Kidney glomerular epithelial cell (primary cell): ENCODE results near the gene NTM.

ENCODE experiments used
- DNase-seq: peaks from one replicate; lab custom pipeline; 2025; lab: John Stamatoyannopoulos, UW

NTM gene

DNA sequence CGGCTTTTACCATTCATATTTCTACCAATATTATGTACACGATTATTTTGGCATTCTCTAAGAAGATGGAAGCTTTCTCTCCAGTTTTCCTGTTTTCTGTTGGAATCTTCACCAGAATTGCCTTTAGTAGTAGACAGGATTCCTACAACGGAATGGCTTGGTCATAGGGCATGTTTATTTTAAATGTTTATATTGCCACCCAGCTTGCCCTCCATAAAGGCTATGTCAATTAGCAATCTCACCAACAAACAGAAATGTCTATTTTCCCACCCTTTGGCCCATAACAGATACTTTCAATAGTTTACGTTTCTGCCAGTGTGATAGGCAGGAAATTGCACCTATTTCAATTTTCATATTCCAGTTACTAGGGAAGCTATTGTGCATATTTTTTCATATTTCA, 893.5 kb downstream of the NTM start:
- DNase-seq, result no peak

DNA sequence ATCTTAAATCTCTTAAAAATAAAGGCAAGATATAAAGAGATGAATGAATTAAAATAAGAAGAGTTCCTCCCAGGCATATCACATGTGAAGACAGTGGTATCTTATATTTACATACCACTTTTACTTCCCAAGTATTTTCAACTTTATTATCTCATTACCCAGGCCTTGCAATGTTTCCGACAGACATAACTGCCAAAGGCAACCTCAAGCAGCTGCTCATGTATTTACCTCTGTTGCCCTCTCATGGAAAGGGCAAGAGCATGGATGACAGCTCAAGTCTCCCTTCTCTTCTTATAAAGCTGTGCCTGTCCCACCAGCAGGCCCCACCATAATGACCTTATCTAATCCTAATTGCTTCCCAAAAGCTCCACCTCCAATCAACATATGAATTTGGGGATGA, 894.2 kb downstream of the NTM start:
- DNase-seq, result no peak

DNA sequence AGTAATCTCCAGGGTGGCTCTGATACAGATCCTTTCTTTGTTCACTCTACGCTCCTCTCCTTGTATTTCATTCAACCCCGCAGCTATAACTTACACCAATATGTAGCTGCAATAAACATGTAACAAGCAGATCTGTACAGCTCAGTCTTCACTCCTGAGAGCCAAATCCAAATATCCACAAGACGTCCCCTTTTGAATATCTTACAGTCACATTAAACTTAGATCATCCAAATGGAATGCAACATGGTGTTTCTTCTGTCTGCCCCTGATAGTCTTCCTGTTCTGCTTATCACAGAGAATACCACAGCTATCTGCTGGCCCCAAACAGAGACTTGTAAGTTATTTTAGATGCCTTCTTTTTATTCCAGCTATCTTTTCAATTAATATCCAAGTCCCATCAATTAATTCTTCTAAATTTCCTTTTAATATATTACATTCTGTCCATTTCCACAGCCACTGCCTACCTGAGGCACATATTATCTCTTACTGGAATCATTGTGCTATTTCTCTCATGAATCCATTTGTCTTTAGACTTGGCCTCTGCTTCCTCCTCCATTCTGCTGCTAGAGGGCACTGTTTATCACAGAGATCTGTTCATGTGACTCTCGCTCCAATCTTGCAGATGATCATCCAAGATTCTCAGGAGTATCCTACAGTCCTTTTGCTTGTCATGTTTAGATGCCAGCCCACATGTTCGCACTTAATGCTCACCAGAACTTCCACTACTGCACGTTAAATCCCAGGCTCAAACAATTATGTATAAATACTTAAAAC, 908.6 kb downstream of the NTM start:
- DNase-seq, result peak; percentile 39

DNA sequence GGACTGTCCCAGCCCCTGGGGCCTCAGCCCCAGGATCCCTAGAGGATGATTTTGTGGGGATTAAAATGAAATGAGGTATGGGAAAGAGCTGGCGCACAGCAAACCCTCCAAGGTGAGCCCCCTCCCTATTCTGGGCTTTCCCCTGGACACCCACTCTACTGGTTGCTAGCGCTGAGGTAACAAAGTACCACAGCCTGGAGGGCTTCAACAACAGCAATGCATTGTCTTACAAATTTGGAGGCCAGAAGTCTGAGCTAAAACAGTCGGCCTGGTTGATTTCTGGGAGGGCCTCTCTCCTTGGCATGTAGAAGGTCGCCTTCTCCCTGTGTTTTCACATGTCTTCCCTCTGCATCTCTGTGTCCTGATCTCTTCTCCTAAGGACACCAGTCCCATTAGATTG, 913.6 kb downstream of the NTM start:
- no peak for DNase-seq

DNA sequence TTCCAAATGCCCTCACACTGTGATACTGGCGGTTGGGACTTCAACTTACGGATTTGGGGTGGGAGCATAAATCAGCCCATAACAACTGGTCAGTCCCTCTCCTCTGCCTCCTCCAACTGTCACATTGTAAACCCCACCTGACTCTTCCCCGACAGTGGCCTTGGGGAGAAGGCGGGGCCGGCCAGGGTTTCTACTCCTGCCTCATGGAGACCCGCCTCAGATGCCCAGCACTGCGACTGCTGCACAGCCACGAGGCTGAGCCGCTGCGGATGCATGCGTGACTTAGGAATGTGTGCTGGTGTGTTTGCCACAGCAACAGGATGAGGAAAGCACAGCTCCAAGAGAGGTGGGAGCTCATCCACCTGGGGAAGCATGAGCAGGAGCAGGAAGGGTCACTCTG, 914.2 kb downstream of the NTM start:
- no peak for DNase-seq

DNA sequence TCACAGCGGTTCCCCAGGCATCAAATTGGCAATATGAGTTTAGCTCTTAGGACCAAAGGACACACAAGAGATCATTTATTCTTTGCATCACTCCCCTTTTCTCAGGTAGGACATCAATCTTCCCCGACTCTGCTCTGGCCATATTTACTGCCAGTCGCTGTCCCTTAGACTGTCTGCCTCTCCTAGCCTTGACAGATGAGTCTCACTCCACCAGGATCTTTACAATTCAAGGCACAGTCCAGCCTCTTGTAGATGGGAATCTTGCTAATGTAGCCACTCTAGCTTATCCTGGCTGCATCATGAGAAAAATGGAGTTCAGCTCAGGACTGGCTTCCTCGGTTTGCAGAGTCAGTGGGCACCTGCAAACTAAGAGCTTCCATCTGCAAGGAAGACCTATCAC, 915.2 kb downstream of the NTM start:
- DNase-seq, result no peak

DNA sequence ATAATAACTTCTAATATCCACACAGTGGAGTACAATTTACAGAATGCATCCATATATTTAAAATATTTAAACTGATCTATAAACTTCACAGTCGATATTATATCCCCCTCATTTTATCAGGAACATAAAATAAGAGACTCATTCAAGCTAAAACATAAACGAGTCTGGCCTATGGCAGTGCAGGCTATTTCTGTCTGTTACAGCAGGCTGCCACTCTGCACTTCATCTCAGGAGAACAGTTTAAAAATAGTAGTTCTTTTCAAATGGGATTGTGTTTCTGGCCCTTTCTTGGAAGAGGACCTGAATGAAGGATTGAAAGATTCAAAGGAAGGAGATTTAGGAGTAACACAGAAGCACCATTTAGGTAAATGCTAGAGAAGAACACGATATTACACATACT, 915.7 kb downstream of the NTM start:
- no peak for DNase-seq

DNA sequence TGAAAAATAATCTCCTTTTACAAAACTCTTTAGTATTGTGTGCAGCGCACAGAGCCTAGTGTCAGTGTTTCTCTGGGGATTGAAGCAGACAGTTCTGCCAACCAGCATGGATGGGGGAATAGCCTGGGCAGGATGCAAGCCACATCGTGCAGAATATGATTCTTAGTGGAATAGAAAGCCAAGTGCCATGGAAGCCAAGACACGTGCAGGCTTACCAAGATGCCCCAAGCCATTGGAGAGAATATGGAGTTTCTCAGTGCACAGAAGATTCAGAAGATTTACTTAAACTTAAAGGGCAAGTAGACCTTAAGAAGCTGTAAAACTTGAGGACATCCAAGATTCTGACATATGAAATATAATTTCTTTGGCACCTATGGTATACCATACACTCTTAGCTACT, 917.6 kb downstream of the NTM start:
- DNase-seq, result no peak

DNA sequence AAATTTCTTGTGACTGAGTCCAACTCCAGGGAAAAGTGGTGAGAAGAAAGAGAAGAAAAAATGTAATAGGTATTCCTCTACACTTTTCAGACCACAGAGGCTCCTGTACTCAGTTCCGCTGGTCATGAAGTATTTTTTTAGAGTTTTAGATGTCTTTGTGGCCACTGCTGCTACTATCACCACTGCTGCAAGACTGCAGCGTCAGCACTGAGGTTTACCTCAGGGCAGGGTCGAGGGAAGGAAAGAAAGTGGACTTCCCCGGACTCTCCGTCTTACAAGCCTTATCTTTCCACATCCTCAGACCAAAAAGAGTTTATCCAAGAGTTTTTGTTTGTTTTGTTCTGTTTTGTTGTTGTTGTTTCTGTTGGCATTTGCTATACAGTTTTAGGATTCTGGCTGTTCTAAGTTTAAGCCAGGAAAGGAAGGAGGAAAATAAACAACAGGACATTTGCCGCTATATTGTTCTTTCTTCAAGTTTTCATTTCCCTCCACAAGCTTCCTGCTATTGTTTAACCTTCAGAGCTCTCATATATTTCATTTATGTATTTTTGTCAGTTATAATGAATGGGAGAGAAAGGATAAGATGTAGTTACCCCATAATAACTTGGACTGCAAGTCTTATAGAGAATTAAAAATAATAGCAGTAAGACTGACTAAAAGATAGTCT, 919.3 kb downstream of the NTM start:
- no peak for DNase-seq

DNA sequence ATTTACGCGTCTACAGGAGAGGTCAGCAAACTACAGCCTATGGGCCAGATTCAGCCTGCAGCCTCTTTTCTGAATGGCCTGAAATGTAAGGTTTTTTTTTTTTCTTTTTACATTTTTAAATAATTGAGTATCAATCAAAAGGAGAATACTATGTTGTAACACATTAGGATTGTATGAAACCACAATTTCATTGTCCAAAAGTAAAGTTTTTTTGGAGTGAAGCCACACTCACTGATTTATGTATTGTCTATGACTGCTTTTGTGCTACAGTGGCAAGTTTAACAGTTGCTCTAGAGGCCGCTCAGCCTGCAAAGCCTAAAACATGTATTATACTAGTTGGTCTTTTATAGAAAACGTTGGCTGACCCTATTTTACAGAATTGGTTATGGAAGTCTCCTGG, 923.2 kb downstream of the NTM start:
- no peak for DNase-seq

DNA sequence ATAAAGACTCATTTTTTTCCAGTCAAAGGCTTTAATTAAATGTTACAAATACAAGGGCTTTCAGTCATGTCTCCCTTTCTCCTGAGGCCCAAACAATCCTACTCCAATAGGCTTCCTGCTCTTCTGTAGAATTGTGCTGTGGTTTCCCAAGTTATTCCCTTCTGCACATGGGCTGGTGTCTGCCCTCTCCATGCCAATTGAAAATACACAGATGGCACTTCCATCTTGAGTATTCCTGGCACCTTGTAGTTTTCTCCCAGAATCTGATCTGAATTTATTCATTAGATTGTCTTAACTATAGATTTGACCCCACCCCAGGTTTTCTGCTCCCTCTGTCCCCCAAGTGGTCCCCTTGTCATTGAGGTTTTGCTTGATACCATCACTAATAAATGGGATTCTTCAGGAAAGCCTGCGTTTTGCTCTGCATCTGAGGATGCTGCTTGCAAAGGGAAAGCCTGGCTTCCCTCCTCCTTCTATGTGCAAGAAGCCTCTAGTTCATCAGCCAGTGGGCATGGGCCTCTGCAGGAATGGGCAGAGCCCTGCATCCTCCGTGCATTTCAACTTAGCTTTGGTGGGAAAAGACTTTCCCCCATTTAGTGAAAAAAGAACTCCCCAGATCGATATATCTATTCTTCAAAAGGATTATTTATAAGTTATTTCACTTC, 926.7 kb downstream of the NTM start:
- no peak for DNase-seq

DNA sequence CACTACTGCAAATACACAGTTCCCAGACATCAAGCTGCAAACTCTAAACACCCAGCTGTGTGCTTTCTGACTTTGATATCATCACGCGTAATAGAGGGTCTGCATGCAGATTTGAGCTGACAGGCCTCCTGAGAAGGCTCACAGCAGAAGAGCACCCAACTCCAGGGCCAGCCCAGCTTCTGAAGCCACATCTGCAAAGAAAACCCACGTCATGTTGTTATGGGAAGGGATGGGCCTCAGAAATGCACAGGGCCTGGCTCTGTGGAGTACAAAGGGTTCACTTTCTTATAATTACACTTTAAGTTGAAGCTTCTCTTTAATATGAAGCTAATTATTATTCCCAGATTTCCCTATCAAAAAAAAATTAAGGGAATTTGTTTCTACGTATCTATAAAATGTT, 927.9 kb downstream of the NTM start:
- DNase-seq, result no peak

DNA sequence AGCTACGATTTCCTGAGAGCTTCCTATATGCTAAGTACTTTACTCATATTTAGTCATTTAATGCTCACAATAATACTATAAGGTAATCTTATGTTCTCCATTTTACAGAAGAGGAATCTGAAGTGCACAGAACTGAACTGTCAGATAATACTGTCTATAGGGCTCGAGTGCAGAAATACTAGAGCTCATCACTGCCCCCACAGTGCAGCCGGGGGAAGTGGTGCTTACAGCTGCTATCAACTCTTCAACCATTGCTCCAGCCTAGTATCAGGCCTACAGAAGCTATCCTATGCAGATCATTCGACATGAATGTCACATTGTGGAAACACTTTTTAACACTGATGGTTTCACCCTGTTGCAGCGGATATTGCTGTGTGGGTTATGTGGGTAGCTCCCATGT, 929.9 kb downstream of the NTM start:
- no peak for DNase-seq

DNA sequence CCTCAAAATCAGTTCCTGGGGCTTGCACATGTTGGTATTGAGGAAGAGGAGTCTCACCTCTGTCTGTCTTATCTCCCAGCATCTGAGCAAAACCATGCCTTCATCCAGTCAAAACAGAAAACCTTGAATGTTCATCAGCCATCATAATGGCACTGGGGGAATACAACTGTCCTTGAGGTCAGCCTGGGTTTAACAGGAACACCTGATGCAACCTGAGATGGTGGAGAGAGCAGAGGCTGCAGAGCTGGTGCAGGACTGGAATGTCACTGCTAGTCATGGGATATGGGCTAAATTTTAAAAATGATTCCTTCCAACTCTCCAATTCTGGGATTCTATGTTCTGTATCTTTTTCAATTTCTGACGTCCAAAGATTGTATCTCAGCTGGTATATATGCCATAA, 931.0 kb downstream of the NTM start:
- DNase-seq, result no peak

DNA sequence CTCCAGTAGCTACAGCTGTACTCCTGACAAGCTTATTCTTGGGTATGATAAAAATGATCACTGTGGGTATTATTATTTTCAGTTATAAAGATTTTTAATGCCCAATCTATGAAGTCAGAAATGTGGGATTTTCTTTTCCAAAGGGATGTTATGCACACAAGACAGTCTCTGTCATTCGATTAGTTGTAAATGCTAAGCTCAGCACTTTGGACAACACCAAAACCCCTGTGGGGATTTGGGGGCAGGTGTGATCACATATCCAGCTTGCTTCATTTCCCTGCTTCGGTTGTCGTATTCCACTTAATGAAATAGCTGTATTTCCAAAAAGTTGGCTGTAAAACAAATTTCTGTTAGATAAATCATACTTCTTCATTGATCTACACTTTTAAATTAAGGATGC, 931.5 kb downstream of the NTM start:
- no peak for DNase-seq

DNA sequence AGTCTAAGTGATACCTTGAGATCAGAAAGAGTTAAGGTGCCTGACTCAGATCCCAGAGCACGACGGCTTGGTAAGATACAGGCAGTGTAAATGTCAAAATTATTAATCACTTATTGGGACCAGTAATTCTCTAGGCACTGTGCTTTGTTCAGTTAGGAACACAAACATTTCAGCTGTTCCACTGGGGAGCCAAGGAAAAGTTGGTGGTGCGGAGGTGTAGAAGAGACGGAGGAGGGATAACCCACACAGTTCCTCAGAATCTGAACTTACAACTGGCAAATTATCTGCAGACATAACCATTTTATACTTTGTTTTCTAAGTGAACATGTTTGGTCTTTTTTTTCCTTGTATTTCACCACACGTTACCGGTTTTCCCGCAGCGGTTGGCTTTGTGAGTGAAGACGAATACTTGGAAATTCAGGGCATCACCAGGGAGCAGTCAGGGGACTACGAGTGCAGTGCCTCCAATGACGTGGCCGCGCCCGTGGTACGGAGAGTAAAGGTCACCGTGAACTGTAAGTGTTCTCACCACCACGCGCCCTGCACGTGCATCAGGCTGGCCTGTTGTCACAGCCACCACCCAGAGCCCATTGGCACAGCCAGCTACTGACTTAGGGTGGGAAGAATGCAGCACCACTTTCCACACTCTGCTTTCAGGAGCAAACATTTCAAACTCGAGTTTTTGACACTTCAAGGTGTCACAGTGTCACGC, 937.0 kb downstream of the NTM start:
- DNase-seq, result no peak

DNA sequence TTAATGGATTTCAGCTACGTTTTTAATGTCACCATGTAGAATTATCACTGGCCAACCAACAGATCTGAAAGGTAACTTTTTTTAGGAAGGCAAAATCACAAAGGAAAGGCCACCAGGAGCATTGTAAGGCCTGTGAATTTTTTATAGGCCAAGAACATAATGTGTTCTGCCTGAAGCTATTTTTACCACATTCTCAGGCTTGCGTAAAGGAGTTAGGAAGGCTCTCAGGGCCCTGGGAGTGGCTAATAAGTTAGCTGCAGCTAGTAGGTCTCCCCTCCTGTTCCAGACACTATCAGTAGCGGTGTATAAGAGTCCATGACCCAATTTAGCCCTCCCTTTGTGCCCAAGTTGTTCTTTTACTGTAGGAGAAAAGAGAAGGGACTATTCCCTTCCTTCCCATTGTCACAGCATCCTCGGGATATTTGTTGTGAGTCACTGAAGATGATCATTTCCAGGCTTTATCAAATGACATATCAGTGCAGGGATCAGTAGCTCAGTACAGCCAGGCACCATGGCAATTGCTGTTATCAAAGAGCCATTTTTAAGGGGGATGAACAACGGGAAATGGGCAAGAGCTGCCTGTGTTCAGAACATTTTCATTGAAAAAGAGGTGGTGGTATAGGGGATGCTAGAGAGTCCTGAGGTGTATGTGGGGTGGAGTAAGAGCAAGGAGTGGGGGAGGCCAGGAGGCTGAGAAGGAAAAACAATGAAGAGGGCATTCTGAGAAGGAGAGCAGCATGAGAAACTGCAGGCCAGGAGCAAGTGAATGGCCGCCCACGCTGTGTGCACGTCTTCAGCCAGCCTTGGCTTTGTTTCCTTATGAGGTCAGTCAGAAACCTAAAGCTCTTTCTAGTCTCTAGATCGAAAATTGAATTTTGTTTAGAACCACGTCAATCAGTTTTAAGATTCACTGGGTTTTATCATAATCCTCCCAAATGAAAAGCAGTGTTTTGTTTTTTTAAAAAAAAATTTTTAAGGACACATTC, 940.3 kb downstream of the NTM start:
- DNase-seq, result no peak

DNA sequence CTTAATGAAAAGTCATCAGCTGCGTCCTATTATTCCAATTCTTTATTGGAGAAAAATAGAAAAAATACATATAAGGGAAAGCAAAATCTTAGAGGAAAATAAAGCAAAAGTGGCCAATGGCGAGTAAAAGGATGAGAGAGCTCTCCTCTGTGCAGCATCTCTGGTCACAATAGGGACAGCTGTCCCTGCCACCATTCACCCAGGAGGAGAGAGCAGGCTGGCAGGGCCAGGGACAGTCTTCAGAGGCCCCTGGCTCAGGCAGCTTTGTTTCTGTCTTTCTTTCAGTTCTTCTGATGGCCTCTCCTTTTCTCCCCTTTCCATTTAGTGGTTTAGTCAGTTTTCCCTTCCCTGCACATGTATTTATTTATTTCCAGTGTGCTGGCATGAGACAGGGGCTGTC, 941.3 kb downstream of the NTM start:
- no peak for DNase-seq

DNA sequence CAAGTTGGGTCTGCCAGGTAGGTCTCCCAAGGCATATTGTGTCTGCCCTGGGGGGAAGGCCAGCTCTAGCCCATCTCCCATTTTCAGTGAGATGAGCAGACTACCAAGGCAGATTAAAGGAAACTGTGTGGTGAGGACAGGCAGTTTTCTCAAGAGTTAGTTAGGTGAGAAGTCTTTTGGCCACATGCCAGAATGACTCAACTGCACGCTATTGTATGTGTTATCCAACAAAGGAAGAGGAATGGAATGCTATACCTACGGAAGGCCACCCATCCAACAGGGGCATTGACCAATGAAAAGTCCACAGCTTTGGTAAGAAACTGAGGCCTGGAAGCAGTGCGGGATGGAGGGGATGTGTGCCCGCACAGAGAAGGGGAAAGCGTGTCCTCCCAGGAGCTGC, 941.7 kb downstream of the NTM start:
- peak; percentile 37 for DNase-seq

DNA sequence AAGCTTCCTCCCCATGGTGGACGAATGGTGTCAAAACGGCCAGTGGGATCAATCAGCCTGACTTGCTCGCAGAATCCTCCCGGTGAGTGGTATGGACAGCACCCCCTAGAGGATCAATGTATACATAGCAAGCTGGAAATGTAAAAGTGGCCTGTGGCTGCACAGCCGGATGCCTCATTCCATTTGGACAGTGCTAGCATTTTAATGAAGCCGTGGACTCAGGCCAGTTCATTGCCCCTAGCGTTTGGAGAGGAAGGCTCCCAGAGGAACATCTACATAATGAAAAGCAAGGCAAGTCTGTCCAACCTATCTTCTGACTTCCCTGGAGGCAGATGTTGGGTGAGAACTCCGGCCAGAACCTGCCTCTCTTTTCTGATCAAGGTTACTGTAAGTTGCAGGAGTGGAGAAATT, 942.3 kb downstream of the NTM start:
- no peak for DNase-seq

DNA sequence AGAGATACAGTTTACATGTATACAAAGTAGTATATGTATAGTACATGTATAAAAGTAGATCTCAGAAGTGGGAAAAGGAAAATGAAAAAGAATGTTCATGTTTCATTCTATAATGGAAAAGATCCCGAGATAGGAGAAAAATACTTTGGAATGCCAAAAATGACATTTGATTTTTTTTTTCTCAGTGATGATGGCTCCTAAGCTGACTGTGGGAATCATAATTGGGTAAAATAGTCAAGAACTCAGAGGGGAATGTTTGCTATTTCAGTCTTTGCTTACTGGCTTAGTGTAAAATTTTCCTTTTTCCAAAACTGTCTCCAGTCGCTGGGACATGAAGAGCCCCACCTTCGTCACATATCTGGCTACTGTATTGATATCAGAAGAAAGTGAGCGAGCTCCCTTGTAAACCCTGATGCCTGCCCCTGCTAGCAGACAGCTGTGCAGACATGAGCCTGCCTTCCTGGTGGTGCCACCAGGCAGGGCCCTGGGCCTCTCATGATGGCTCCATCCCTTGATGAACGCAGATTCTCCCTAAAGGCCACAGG, 944.6 kb downstream of the NTM start:
- no peak for DNase-seq
